HCT116 (cell line): ENCODE measurements around the gene KRTAP19-3. TPM values are rescaled to one million over a fixed set of nuclear protein-coding genes. Genes with fewer than 3 reads are reported as not detected.

ENCODE experiments used
- ATAC-seq: fragments of 200-7000 bp; cut with Tn5 transposase; 2 replicates; pipeline ENCODE4 v1.9.1; 2020; ENCODE audit warnings: mild to moderate bottlenecking, moderate library complexity
- BruUV-seq: library from RNA; stranded (reverse); fragments of 400-500 nt; replicated peaks from 2 replicates; lab custom pipeline; 2021; lab: Mats Ljungman, UMichigan
- CTCF ChIA-PET: fragments of 300-600 bp; sonication (Branson Sonifier 250); formaldehyde crosslinking; loops from one replicate; lab custom pipeline; 2021; ENCODE audit warnings: antibody characterized with exemption; lab: Charles Lee
- POLR2A ChIA-PET: fragments of 300-600, 350-600 bp; sonication (Branson Sonifier 250); formaldehyde crosslinking; loops from one replicate; lab custom pipeline; 2021; ENCODE audit warnings: antibody characterized with exemption; lab: Charles Lee
- RAD21 ChIA-PET, 2 experiments: fragments of 300-600 bp; sonication (Branson Sonifier 250); formaldehyde crosslinking; loops; one replicate each; lab custom pipeline; 2023; ENCODE audit warnings: low total read pairs in 2 of 2; ENCODE audit not compliant: uncharacterized antibody in 2 of 2, unreplicated experiment in 2 of 2, low non-redundant PET in 1 of 2; lab: Charles Lee
- DNase-seq: peaks from one replicate; pipeline ENCODE4 v3.0.0-alpha.2; 2010; ENCODE audit warnings: low read depth, low spot score
- H2AFZ ChIP-seq: fragments of 200-600 bp; shearing (Covaris generic), sonication (generic); 2 replicates; pipeline ENCODE4 v1.6.1; 2017; ENCODE audit warnings: low read depth, mixed run types, mixed read lengths, antibody characterized with exemption, low read length; ENCODE audit not compliant: poor library complexity, severe bottlenecking
- H3K27ac ChIP-seq: 2 replicates; pipeline ENCODE4 v1.5.1; 2012; ENCODE audit warnings: low read depth, low read length
- H3K27me3 ChIP-seq: fragments of 200-600 bp; sonication (generic); 2 replicates; pipeline ENCODE4 v1.6.1; 2016; ENCODE audit warnings: mixed run types, low read length, mixed read lengths; ENCODE audit not compliant: insufficient read depth
- H3K36me3 ChIP-seq, 2 experiments: fragments of 200-500 bp in 1 of 2; fragments of 200-600 bp in 1 of 2; sonication (Bioruptor generic) in 1 of 2; sonication (generic) in 1 of 2; 2 replicates each; pipeline versions ENCODE4 v1.5.1 to v1.6.1; 2014 to 2016; ENCODE audit warnings: low read length in 2 of 2, inconsistent platforms in 1 of 2, mixed read lengths in 1 of 2, mixed run types in 1 of 2; ENCODE audit not compliant: insufficient read depth in 2 of 2, control insufficient read depth in 1 of 2
- H3K4me1 ChIP-seq, 2 experiments: fragments of 200-600 bp in 1 of 2; sonication (generic) in 1 of 2; 2 replicates each; pipeline versions ENCODE4 v1.5.1 to v1.6.1; 2012 to 2017; ENCODE audit warnings: low read length in 2 of 2, inconsistent platforms in 1 of 2, mild to moderate bottlenecking in 1 of 2, mixed read lengths in 1 of 2, mixed run types in 1 of 2, moderate library complexity in 1 of 2; ENCODE audit not compliant: insufficient read depth in 2 of 2, control insufficient read depth in 1 of 2
- H3K4me2 ChIP-seq: fragments of 200-600 bp; sonication (generic); 2 replicates; pipeline ENCODE4 v1.6.1; 2017; ENCODE audit warnings: mixed run types, low read length, mixed read lengths
- H3K4me3 ChIP-seq, 2 experiments: fragments of 200-600 bp in 1 of 2; sonication (generic) in 1 of 2; replicated peaks in 1 of 2; 2 replicates each; pipeline ENCODE4 v1.5.1; 2011 to 2016; ENCODE audit warnings: low read length in 2 of 2, control low read depth in 1 of 2, low read depth in 1 of 2, mild to moderate bottlenecking in 1 of 2, mixed read lengths in 1 of 2, mixed run types in 1 of 2
- H3K79me2 ChIP-seq: fragments of 200-600 bp; sonication (generic); 2 replicates; pipeline ENCODE4 v1.6.1; 2017; ENCODE audit warnings: mild to moderate bottlenecking, mixed run types, low read length, moderate library complexity, mixed read lengths; ENCODE audit not compliant: insufficient read depth
- H3K9ac ChIP-seq: fragments of 200-600 bp; sonication (generic); 2 replicates; pipeline ENCODE4 v1.6.1; 2016; ENCODE audit warnings: low read length, mixed read lengths
- H3K9me2 ChIP-seq: fragments of 200-600 bp; sonication (generic), shearing (Covaris generic); 2 replicates; pipeline ENCODE4 v1.6.1; 2017; ENCODE audit warnings: mixed run types, mild to moderate bottlenecking, moderate library complexity; ENCODE audit not compliant: insufficient read depth
- H3K9me3 ChIP-seq, 2 experiments: fragments of 200-500 bp in 1 of 2; fragments of 200-600 bp in 1 of 2; sonication (Bioruptor generic) in 1 of 2; sonication (generic) in 1 of 2; 2 replicates each; pipeline ENCODE4 v1.6.1; 2014 to 2017; ENCODE audit warnings: low read length in 2 of 2, mixed read lengths in 2 of 2, inconsistent platforms in 1 of 2, low read depth in 1 of 2, mild to moderate bottlenecking in 1 of 2, mixed run types in 1 of 2, moderate library complexity in 1 of 2; ENCODE audit not compliant: control insufficient read depth in 1 of 2, insufficient read depth in 1 of 2
- H4K20me1 ChIP-seq: fragments of 200-600 bp; sonication (generic), shearing (Covaris generic); 2 replicates; pipeline ENCODE4 v1.6.1; 2017; ENCODE audit warnings: mixed run types, mild to moderate bottlenecking, moderate library complexity; ENCODE audit not compliant: insufficient read depth
- ATF3 ChIP-seq: IDR thresholded peaks from 2 replicates; pipeline ENCODE4 v1.6.1; 2012
- CBX3 ChIP-seq: IDR thresholded peaks from 2 replicates; pipeline ENCODE4 v1.6.1; 2012; ENCODE audit warnings: low read depth
- CEBPB ChIP-seq: IDR thresholded peaks from 2 replicates; pipeline ENCODE4 v1.6.1; 2012; ENCODE audit warnings: low read depth
- CTCF ChIP-seq, 3 experiments: fragments of 200-600 bp in 1 of 3; sonication (generic) in 1 of 3; IDR thresholded peaks in 2 of 3; conservative IDR thresholded peaks in 1 of 3; 2 replicates each; pipeline ENCODE4 v1.5.1; 2012 to 2017; ENCODE audit warnings: low read depth in 2 of 3, low read length in 2 of 3, antibody characterized with exemption in 1 of 3, borderline replicate concordance in 1 of 3, control low read depth in 1 of 3, mild to moderate bottlenecking in 1 of 3, mixed read lengths in 1 of 3, mixed run types in 1 of 3, moderate library complexity in 1 of 3; ENCODE audit not compliant: insufficient read depth in 1 of 3
- EGR1 ChIP-seq: IDR thresholded peaks from 2 replicates; pipeline ENCODE4 v1.6.1; 2012; ENCODE audit warnings: low read depth
- EZH2phosphoT487 ChIP-seq: fragments of 200-600 bp; IDR thresholded peaks from 2 replicates; pipeline ENCODE4 v1.6.1; 2018; ENCODE audit warnings: antibody characterized with exemption, borderline replicate concordance
- MAX ChIP-seq: IDR thresholded peaks from 2 replicates; pipeline ENCODE4 v1.6.1; 2012
- POLR2AphosphoS5 ChIP-seq: IDR thresholded peaks from 2 replicates; pipeline ENCODE4 v1.6.1; 2011; ENCODE audit warnings: mild to moderate bottlenecking, low read depth, low read length, moderate library complexity
- RAD21 ChIP-seq: IDR thresholded peaks from 2 replicates; pipeline ENCODE4 v1.6.1; 2012; ENCODE audit warnings: low read depth, mild to moderate bottlenecking
- SIN3A ChIP-seq: IDR thresholded peaks from 2 replicates; pipeline ENCODE4 v1.6.1; 2012; ENCODE audit warnings: low read depth
- SP1 ChIP-seq: IDR thresholded peaks from 2 replicates; pipeline ENCODE4 v1.6.1; 2012; ENCODE audit warnings: low read depth
- SRF ChIP-seq: IDR thresholded peaks from 2 replicates; pipeline ENCODE4 v1.6.1; 2012; ENCODE audit warnings: low read depth
- YY1 ChIP-seq: IDR thresholded peaks from 2 replicates; pipeline ENCODE4 v1.6.1; 2011; ENCODE audit warnings: low read length, low read depth, moderate library complexity, mild to moderate bottlenecking; ENCODE audit not compliant: insufficient replicate concordance; ENCODE audit errors: extremely low read depth
- ZNF274 ChIP-seq: fragments of 200-500 bp; sonication (Bioruptor generic); IDR thresholded peaks from 2 replicates; pipeline ENCODE4 v1.6.1; 2014; ENCODE audit warnings: mild to moderate bottlenecking, low read depth, low read length, inconsistent platforms
- intact Hi-C: fragments of 100-400 bp; cut with micrococcal nuclease; formaldehyde crosslinking; loops from 2 replicates; pipeline ENCODE4 v1.10.0; 2022
- total RNA-seq: library from RNA; stranded (reverse); gene quantifications from one replicate; pipeline ENCODE4 v1.2.1, GENCODE V29; 2021; ENCODE audit not compliant: unreplicated experiment

Gene KRTAP19-3
- total RNA-seq, 1 experiment from 2014 or later: not detected

- TF ChIP-seq ATF3 (no peak), RAD21 (no peak), YY1 (no peak), ZNF274 (no peak), EZH2phosphoT487 (no peak), EGR1 (no peak), SP1 (no peak), CBX3 (no peak), SIN3A (no peak), POLR2AphosphoS5 (no peak), SRF (no peak), CEBPB (no peak), CTCF (IDR thresholded peaks at IDR 0.05 in 2 of 3, conservative IDR thresholded peaks at IDR 0.05 in 1 of 3; ENCODE audit: borderline replicate concordance in 1 of 3, insufficient read depth in 1 of 3, low read depth in 2 of 3, low read length in 2 of 3) (no peak), MAX (no peak)
Measured at GRCh38 chr21:30502041-30502440, 10.2 kb upstream of the KRTAP19-3 start, which contains the start of gene KRTAP19-5. KRTAP19-5 (minus strand) TSS chr21:30502141; CDS start chr21:30502090, 51 bp downstream.

More at GRCh38 chr21:30502041-30502440, 10.2 kb upstream of the KRTAP19-3 start, which contains the start of gene KRTAP19-5:
- DNase-seq: no peak
- H3K27me3 ChIP-seq: no peaks in the 10 kb centered on the region
- ChIA-PET CTCF (no interaction called here), POLR2A (no interaction called here), RAD21 (no interaction called here)
- no peak within 1 kb of the TSS for H3K4me2 ChIP-seq
- BruUV-seq: no TSS peak
- H3K4me1 ChIP-seq: no peaks in the 10 kb centered on the region
- intact Hi-C loops: no loop called here
- H2AFZ ChIP-seq: no peak within 1 kb of the TSS
- H3K9me2 ChIP-seq: no peaks in the 10 kb centered on the region
- no peak for ATAC-seq
- H3K27ac ChIP-seq: no peak within 1 kb of the TSS
- no peaks in the 10 kb centered on the region for H3K79me2 ChIP-seq
- no peaks in the 10 kb centered on the region for H4K20me1 ChIP-seq
- H3K36me3 ChIP-seq: no peaks in the 10 kb centered on the region
- H3K9me3 ChIP-seq: peaks cover 13 to 22% of the 10 kb centered on the region in 2 experiments; a peak in 3 of 4 replicates
- no peak within 1 kb of the TSS for H3K9ac ChIP-seq
- H3K4me3 ChIP-seq: no peak within 1 kb of the TSS
